Adrenal gland (tissue), 12 donors: ENCODE data around the gene C1QTNF1. TPM values are rescaled to one million over a fixed set of nuclear protein-coding genes. Genes with fewer than 3 reads are reported as not detected.

Experiments
- DNase-seq, 7 donors: peaks; one replicate each; pipeline ENCODE4 v3.0.0-alpha.2; 2019 to 2020
- H3K27ac ChIP-seq, 5 donors: fragments of 200-600 bp; sonication (generic) in 4 of 5; 1 replicate in 3 of 5; 2 replicates in 2 of 5; pipeline versions ENCODE4 v1.5.1 to v1.8.0; 2016 to 2020; ENCODE audit warnings: mild to moderate bottlenecking in 1 of 5
- H3K27me3 ChIP-seq: fragments of 200-600 bp; 2 replicates; pipeline ENCODE4 v1.8.0; 2021
- H3K36me3 ChIP-seq, 2 donors: fragments of 200-600 bp; replicated peaks in 1 of 2; 1 replicate in 1 of 2; 2 replicates in 1 of 2; pipeline versions ENCODE4 v1.5.1 to v1.8.0; 2018 to 2022
- H3K4me1 ChIP-seq, 2 donors: fragments of 200-600 bp; replicated peaks in 1 of 2; 1 replicate in 1 of 2; 2 replicates in 1 of 2; pipeline versions ENCODE4 v1.5.1 to v1.8.0; 2018 to 2021
- H3K4me3 ChIP-seq, 4 donors: fragments of 200-600 bp; sonication (generic) in 3 of 4; one replicate each; pipeline ENCODE4 v1.5.1; 2016 to 2018
- H3K9me3 ChIP-seq, 3 donors: fragments of 200-600 bp; sonication (generic) in 1 of 3; replicated peaks in 1 of 3; 1 replicate in 2 of 3; 2 replicates in 1 of 3; pipeline versions ENCODE4 v1.5.1 to v1.8.0; 2016 to 2021
- CTCF ChIP-seq, 6 experiments: fragments of 450-650 bp in 4 of 6; fragments of 200-600 bp in 2 of 6; sonication (generic) in 1 of 6; IDR thresholded peaks; 1 replicate in 5 of 6; 2 replicates in 1 of 6; pipeline versions ENCODE4 v1.5.1 to v1.8.0; 2016 to 2021; ENCODE audit warnings: antibody characterized with exemption in 6 of 6, mild to moderate bottlenecking in 2 of 6, moderate library complexity in 1 of 6
- POLR2A ChIP-seq, 2 donors: fragments of 450-650 bp; IDR thresholded peaks; one replicate each; pipeline ENCODE4 v1.6.1; 2017; ENCODE audit warnings: antibody characterized with exemption in 2 of 2, mild to moderate bottlenecking in 2 of 2, moderate library complexity in 1 of 2
- WGBS, 4 donors: extraction: QIAGEN DNeasy Blood & Tissue Kit in 2 of 4; methylation state at CpG; one replicate each; pipeline versions ENCODE4 v1.1.5 to v1.1.7; 2013 to 2017; 5-methylcytosine and 5-hydroxymethylcytosine counted together
- intact Hi-C, 2 donors: fragments of 100-400 bp; cut with DNase I; formaldehyde crosslinking; loops; one replicate each; pipeline versions ENCODE4 v1.14.1 to v1.15.0; 2022 to 2023
- polyA plus RNA-seq, 3 donors: library from polyadenylated mRNA; stranded (reverse); fragments of 200-250 nt in 2 of 3; fragments of 350-450 nt in 1 of 3; fragmentation: Illumina TruSeq in 1 of 3; extraction: RNeasy Lipid Tissue Mini Kit (QIAGEN cat#74804) in 1 of 3; gene quantifications; one replicate each; pipeline ENCODE4 v1.2.3, GENCODE V29; 2013 to 2014
- total RNA-seq, 9 donors: library from RNA; depleted of rRNA in 4 of 9; stranded (reverse); fragments of >200 nt in 4 of 9; fragments of 120-200 nt in 1 of 9; fragmentation: NEBNext Ultra II Directional in 1 of 9; extraction: Animal tissue kit (Norgen Biotek cat#: 25700) in 1 of 9; gene quantifications; one replicate each; pipeline versions ENCODE4 v1.1.0 to v1.2.4, GENCODE V29; 2013 to 2023
- donor health status: healthy with polysubstance abuse.
- donor health status: Bipolar disorder and iron deficiency.
- donor health status: DM: yes; HTN: yes; CAD: no.
- donor health status: DM: no; HTN: no; CAD: no.
- donor health status: DM: no; HTN: no; CAD: no.
- donor health status: DM: yes; HTN: yes; CAD: no.

C1QTNF1 gene
- total and polyA plus RNA-seq, 12 donors, result 17.2 to 175 (median 120) TPM

GRCh38 chr17:79039886-79040285 lies 15.9 kb downstream of the C1QTNF1 start:
- no peaks in the 10 kb centered on the region for H3K9me3 ChIP-seq
- no peak for DNase-seq
- no peaks in the 10 kb centered on the region for H3K36me3 ChIP-seq
- intact Hi-C loops, result loop anchor here in 1 of 2 donors (5.0 kb wide), 1 partner anchor 48 kb away; no protein-coding TSS in a partner anchor
- no peak overlapping the region for H3K27ac ChIP-seq
- 90 to 97% (median 94%) methylated on average over 6 of the region's 6 CpGs for WGBS, 4 donors
- H3K4me3 ChIP-seq, result no peak overlapping the region
- peaks cover 18 to 21% of the 10 kb centered on the region in 2 donors for H3K4me1 ChIP-seq
- no peak for TF ChIP-seq POLR2A (IDR thresholded peaks at IDR 0.05)
- H3K27me3 ChIP-seq, result no peaks in the 10 kb centered on the region

- H3K27ac ChIP-seq, result no peak overlapping the region
- 91 to 95% (median 94%) methylated on average over 8 to 13 of the region's 13 CpGs for WGBS, 4 donors
- no peaks in the 10 kb centered on the region for H3K27me3 ChIP-seq
- TF ChIP-seq POLR2A (IDR thresholded peaks at IDR 0.05) (no peak), CTCF (IDR thresholded peaks at IDR 0.05) (no peak)
- intact Hi-C loops, result loop anchor here in 1 of 2 donors (5.0 kb wide), 1 partner anchor 49 kb away; no protein-coding TSS in a partner anchor
- H3K4me1 ChIP-seq, result peaks cover 17 to 20% of the 10 kb centered on the region in 2 donors
- no peak overlapping the region for H3K4me3 ChIP-seq
- no peaks in the 10 kb centered on the region for H3K9me3 ChIP-seq
- H3K36me3 ChIP-seq, result no peaks in the 10 kb centered on the region
- no peak for DNase-seq
Measured at GRCh38 chr17:79041041-79041570, 17.1 kb downstream of the C1QTNF1 start.

- H3K4me3 ChIP-seq, result no peak overlapping the region
- peaks cover 9 to 17% of the 10 kb centered on the region in 2 donors for H3K4me1 ChIP-seq
- no peaks in the 10 kb centered on the region for H3K27me3 ChIP-seq
- WGBS, 4 donors, result 82 to 88% (median 84%) methylated on average over 24 to 29 of the region's 29 CpGs
- peak overlapping the region in 2 of 5 donors; percentile 20 to 21 for H3K27ac ChIP-seq
- no peaks in the 10 kb centered on the region for H3K9me3 ChIP-seq
- intact Hi-C loops, result loop anchor here in 1 of 2 donors (5.0 kb wide), 1 partner anchor 50 kb away; no protein-coding TSS in a partner anchor
- no peak for DNase-seq
- no peaks in the 10 kb centered on the region for H3K36me3 ChIP-seq
- TF ChIP-seq CTCF (IDR thresholded peaks at IDR 0.05) (no peak), POLR2A (IDR thresholded peaks at IDR 0.05) (no peak)
Measured at GRCh38 chr17:79041723-79042420, 17.9 kb downstream of the C1QTNF1 start.

GRCh38 chr17:79042421-79043190 lies 18.6 kb downstream of the C1QTNF1 start:
- peaks cover 0 to 3% of the 10 kb centered on the region in 2 donors for H3K36me3 ChIP-seq
- H3K9me3 ChIP-seq, result no peaks in the 10 kb centered on the region
- peak; percentile 81 to 93 (median 89) for DNase-seq
- peak overlapping the region in 2 of 5 donors; percentile 20 to 21 for H3K27ac ChIP-seq
- H3K27me3 ChIP-seq, result no peaks in the 10 kb centered on the region
- peaks cover 6 to 16% of the 10 kb centered on the region in 2 donors for H3K4me1 ChIP-seq
- WGBS, 4 donors, result 57 to 96% (median 61%) methylated on average over 8 to 13 of the region's 13 CpGs
- intact Hi-C loops, result loop anchor here in 1 of 2 donors (5.0 kb wide), 1 partner anchor 50 kb away; no protein-coding TSS in a partner anchor
- TF ChIP-seq CTCF (IDR thresholded peaks at IDR 0.05) (peak; percentile 85 to 96 (median 94)), POLR2A (IDR thresholded peaks at IDR 0.05) (no peak)
- H3K4me3 ChIP-seq, result no peak overlapping the region
